Activated naive CD4-positive, alpha-beta T cell (primary cell): Measurements from ENCODE around the gene STK24.

Experiments
- DNase-seq, 4 experiments: peaks; one replicate each; lab custom pipeline; 2025; lab: John Stamatoyannopoulos, UW

STK24 gene

GRCh38 chr13:98406971-98407370 is 169.9 kb downstream of the STK24 start:
- DNase-seq, result no peak

- no peak for DNase-seq
Observed at GRCh38 chr13:98406427-98406826, 170.5 kb downstream of the STK24 start.

GRCh38 chr13:98405690-98406344 is 171.1 kb downstream of the STK24 start:
- DNase-seq, result no peak

GRCh38 chr13:98405107-98405571 is 171.8 kb downstream of the STK24 start:
- DNase-seq, result no peak

GRCh38 chr13:98403076-98403475 is 173.8 kb downstream of the STK24 start:
- DNase-seq, result no peak

- no peak for DNase-seq
Observed at GRCh38 chr13:98401934-98402333, 175.0 kb downstream of the STK24 start.

- DNase-seq, result no peak
Observed at GRCh38 chr13:98399756-98400155, 177.2 kb downstream of the STK24 start.

GRCh38 chr13:98398581-98398980 is 178.3 kb downstream of the STK24 start:
- DNase-seq, result no peak

GRCh38 chr13:98397861-98398260 is 179.0 kb downstream of the STK24 start:
- DNase-seq, result no peak

- DNase-seq, result no peak
Observed at GRCh38 chr13:98397221-98397620, 179.7 kb downstream of the STK24 start.

- DNase-seq, result no peak
Observed at GRCh38 chr13:98396071-98396710, 180.7 kb downstream of the STK24 start.
